ENCODE measurements around the gene MGMT.

DNA sequence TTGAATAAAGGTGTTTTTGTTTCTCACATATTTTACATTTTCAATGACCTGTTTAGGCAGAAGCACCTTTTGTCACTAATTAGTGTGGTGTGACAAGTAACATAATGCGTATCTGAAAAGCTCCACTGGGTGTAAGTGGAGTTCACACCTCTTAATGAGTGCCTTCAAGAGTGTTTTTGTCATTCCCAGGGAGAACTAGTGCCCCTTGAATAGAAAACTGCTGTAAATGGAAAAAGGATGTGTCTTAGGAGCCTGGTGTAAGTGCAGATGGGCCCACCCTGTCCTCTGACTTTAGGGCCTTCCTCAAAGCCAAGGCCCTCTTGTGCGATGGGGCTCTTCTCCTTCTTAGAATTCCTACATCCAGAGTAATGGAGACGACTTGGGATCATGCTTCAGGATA, 170.0 kb downstream of the MGMT start:
- TF ChIP-seq, protein P1, sequence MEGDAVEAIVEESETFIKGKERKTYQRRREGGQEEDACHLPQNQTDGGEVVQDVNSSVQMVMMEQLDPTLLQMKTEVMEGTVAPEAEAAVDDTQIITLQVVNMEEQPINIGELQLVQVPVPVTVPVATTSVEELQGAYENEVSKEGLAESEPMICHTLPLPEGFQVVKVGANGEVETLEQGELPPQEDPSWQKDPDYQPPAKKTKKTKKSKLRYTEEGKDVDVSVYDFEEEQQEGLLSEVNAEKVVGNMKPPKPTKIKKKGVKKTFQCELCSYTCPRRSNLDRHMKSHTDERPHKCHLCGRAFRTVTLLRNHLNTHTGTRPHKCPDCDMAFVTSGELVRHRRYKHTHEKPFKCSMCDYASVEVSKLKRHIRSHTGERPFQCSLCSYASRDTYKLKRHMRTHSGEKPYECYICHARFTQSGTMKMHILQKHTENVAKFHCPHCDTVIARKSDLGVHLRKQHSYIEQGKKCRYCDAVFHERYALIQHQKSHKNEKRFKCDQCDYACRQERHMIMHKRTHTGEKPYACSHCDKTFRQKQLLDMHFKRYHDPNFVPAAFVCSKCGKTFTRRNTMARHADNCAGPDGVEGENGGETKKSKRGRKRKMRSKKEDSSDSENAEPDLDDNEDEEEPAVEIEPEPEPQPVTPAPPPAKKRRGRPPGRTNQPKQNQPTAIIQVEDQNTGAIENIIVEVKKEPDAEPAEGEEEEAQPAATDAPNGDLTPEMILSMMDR (conservative IDR thresholded peaks at IDR 0.05 in 1 of 2, IDR thresholded peaks at IDR 0.05 in 1 of 2; ENCODE audit: low read depth in 1 of 2, low read length in 2 of 2) = no peak
- no peak for TF ChIP-seq EZH2 (IDR thresholded peaks at IDR 0.05; ENCODE audit: low read length, missing control alignments)

Measured in fibroblast of lung (primary cell).